Measurements from ENCODE around the gene FAM53A. TPM values are rescaled to one million over a fixed set of nuclear protein-coding genes. Genes with fewer than 3 reads are reported as not detected.

Gene FAM53A
- total and polyA plus RNA-seq, 2 donors (not counting 1 experiment from before 2014, with no cell fraction given): 0.65 to 0.99 TPM

DNA sequence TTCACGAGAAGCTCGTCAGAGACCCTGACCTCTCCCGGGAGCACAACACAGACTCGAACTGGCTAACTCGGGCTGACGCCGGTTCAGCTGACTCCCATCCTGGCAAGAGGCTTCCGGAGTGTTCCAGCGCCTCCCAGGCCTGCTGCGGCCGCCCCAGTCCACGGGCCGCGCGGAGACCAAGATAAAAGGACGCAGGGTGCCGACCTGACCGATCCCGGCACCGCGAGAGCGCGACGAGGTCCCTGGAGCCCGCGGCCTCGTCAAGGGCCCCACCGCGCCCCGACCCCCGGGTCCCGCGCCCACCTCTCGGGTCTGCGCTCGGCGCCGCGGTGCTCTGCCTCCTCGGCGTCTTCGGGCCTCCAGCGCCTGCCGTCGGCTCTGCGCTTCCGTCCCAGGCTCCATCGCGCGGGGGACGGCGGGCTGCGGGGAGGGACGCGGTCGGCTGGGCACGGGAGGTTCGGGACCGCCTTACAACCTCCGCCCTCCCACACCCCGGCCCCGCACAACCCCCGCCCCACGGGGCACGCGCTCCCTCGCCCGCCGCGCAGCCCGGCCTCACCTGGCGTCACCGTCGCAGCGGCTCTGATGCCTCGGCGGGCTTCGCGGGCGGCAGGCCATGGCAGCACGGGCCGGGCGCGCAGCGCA is 27.6 kb upstream of the FAM53A start:
- Histone ChIP-seq H3K4me2 (ENCODE audit: extremely low read depth, insufficient read depth, low read length) (peak overlapping the region; percentile 97), H3K27me3 (ENCODE audit: control insufficient read depth, insufficient read depth, low read length) (no peaks in the 10 kb centered on the region), H3K9ac (ENCODE audit: insufficient read depth, low read length) (peak overlapping the region; percentile 99), H3K4me3 (replicated peaks in 1 of 4; ENCODE audit: control extremely low read depth in 1 of 4, insufficient read depth in 1 of 4, low read depth in 3 of 4, low read length in 4 of 4) (peak overlapping the region; percentile 87 to 95 (median 94)), H3K79me2 (ENCODE audit: control insufficient read depth, insufficient read depth, low read length) (peaks cover 49% of the 10 kb centered on the region), H3K36me3 (ENCODE audit: control insufficient read depth, insufficient read depth, low read length) (peaks cover 3% of the 10 kb centered on the region), H3K27ac (ENCODE audit: insufficient read depth, low read length) (peak overlapping the region; percentile 95), H3K4me1 (ENCODE audit: control insufficient read depth, extremely low read depth, insufficient read depth, low read length) (peaks cover 2% of the 10 kb centered on the region), H4K20me1 (ENCODE audit: control insufficient read depth, extremely low read depth, insufficient read depth, low read length) (no peaks in the 10 kb centered on the region), H3K9me3 (ENCODE audit: control insufficient read depth, insufficient read depth, low read depth, low read length) (no peaks in the 10 kb centered on the region), H2AFZ (ENCODE audit: low read length) (peak overlapping the region; percentile 61)
- DNase-seq (ENCODE audit: low read depth in 2 of 2): peak; percentile 55 to 59
- no peak for TF ChIP-seq EZH2 (IDR thresholded peaks at IDR 0.05; ENCODE audit: low read length, missing control alignments)

DNA sequence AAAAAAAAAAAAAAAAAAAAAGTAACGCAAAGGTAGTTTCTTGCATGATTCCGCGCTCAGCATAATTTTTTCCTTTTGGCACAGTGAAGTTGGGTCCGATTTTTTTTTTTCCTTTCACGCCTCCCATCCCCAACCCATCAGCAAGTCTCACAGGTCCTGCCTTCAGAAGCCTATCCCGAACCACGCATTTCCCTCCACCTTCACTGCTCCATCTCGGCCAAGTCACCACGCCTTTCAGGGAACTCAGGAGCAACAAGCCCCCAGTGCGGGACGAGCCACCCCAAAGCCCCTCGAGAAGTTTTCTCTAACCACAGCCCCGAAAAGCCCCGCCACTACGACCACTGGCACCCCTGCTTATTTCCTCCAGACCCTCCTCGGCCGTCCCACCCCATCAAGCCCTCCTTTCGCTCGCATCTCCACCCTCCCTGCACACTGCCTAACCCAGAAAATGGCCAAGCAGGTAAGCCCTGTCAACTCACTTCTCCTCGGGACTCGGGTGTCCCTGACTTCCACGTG is 27.0 kb upstream of the FAM53A start:
- H3K9me3 ChIP-seq (ENCODE audit: control insufficient read depth, insufficient read depth, low read depth, low read length): no peaks in the 10 kb centered on the region
- peak overlapping the region; percentile 97 for H3K4me2 ChIP-seq (ENCODE audit: extremely low read depth, insufficient read depth, low read length)
- no peaks in the 10 kb centered on the region for H4K20me1 ChIP-seq (ENCODE audit: control insufficient read depth, extremely low read depth, insufficient read depth, low read length)
- H3K79me2 ChIP-seq (ENCODE audit: control insufficient read depth, insufficient read depth, low read length): peaks cover 54% of the 10 kb centered on the region
- TF ChIP-seq EZH2 (IDR thresholded peaks at IDR 0.05; ENCODE audit: low read length, missing control alignments): no peak
- TF ChIP-seq, protein P1, sequence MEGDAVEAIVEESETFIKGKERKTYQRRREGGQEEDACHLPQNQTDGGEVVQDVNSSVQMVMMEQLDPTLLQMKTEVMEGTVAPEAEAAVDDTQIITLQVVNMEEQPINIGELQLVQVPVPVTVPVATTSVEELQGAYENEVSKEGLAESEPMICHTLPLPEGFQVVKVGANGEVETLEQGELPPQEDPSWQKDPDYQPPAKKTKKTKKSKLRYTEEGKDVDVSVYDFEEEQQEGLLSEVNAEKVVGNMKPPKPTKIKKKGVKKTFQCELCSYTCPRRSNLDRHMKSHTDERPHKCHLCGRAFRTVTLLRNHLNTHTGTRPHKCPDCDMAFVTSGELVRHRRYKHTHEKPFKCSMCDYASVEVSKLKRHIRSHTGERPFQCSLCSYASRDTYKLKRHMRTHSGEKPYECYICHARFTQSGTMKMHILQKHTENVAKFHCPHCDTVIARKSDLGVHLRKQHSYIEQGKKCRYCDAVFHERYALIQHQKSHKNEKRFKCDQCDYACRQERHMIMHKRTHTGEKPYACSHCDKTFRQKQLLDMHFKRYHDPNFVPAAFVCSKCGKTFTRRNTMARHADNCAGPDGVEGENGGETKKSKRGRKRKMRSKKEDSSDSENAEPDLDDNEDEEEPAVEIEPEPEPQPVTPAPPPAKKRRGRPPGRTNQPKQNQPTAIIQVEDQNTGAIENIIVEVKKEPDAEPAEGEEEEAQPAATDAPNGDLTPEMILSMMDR (conservative IDR thresholded peaks at IDR 0.05 in 1 of 2, IDR thresholded peaks at IDR 0.05 in 1 of 2; ENCODE audit: low read depth in 1 of 2, low read length in 2 of 2): no peak
- peaks cover 2% of the 10 kb centered on the region for H3K4me1 ChIP-seq (ENCODE audit: control insufficient read depth, extremely low read depth, insufficient read depth, low read length)
- H2AFZ ChIP-seq (ENCODE audit: low read length): peak overlapping the region; percentile 61
- peak overlapping the region; percentile 87 to 95 (median 94) for H3K4me3 ChIP-seq (replicated peaks in 1 of 4; ENCODE audit: control extremely low read depth in 1 of 4, insufficient read depth in 1 of 4, low read depth in 3 of 4, low read length in 4 of 4)
- no peak for DNase-seq (ENCODE audit: low read depth in 2 of 2)
- peaks cover 7% of the 10 kb centered on the region for H3K36me3 ChIP-seq (ENCODE audit: control insufficient read depth, insufficient read depth, low read length)
- peak overlapping the region; percentile 99 for H3K9ac ChIP-seq (ENCODE audit: insufficient read depth, low read length)
- peak overlapping the region; percentile 95 for H3K27ac ChIP-seq (ENCODE audit: insufficient read depth, low read length)
- no peaks in the 10 kb centered on the region for H3K27me3 ChIP-seq (ENCODE audit: control insufficient read depth, insufficient read depth, low read length)

DNA sequence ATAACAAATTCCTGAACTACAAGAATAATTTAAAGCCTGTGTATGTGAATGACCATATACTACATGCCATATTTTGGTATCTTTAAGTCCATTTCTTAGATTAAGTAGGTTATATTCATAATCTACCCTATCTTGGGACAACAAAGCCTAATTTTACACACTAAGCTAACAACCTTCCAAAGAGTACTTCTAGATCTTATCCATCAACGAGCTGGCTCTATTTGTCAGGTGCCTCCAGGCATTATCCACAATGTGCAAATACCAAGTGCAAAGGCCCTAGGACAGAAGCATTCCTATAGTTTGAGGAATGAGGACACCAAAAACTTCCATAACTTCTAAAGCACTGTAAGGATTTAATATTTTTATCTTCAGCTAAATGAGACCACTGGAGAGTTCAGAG is 24.5 kb upstream of the FAM53A start:
- H4K20me1 ChIP-seq (ENCODE audit: control insufficient read depth, extremely low read depth, insufficient read depth, low read length): no peaks in the 10 kb centered on the region
- H3K4me1 ChIP-seq (ENCODE audit: control insufficient read depth, extremely low read depth, insufficient read depth, low read length): peaks cover 2% of the 10 kb centered on the region
- H3K9me3 ChIP-seq (ENCODE audit: control insufficient read depth, insufficient read depth, low read depth, low read length): no peaks in the 10 kb centered on the region
- no peak overlapping the region for H3K4me2 ChIP-seq (ENCODE audit: extremely low read depth, insufficient read depth, low read length)
- peaks cover 78% of the 10 kb centered on the region for H3K79me2 ChIP-seq (ENCODE audit: control insufficient read depth, insufficient read depth, low read length)
- H2AFZ ChIP-seq (ENCODE audit: low read length): no peak overlapping the region
- TF ChIP-seq, protein P1 (conservative IDR thresholded peaks at IDR 0.05 in 1 of 2, IDR thresholded peaks at IDR 0.05 in 1 of 2; ENCODE audit: low read depth in 1 of 2, low read length in 2 of 2): no peak
- TF ChIP-seq EZH2 (IDR thresholded peaks at IDR 0.05; ENCODE audit: low read length, missing control alignments): no peak
- H3K36me3 ChIP-seq (ENCODE audit: control insufficient read depth, insufficient read depth, low read length): peaks cover 12% of the 10 kb centered on the region
- no peak for DNase-seq (ENCODE audit: low read depth in 2 of 2)
- no peak overlapping the region for H3K27ac ChIP-seq (ENCODE audit: insufficient read depth, low read length)
- no peaks in the 10 kb centered on the region for H3K27me3 ChIP-seq (ENCODE audit: control insufficient read depth, insufficient read depth, low read length)
- H3K9ac ChIP-seq (ENCODE audit: insufficient read depth, low read length): no peak overlapping the region
- H3K4me3 ChIP-seq (replicated peaks in 1 of 4; ENCODE audit: control extremely low read depth in 1 of 4, insufficient read depth in 1 of 4, low read depth in 3 of 4, low read length in 4 of 4): no peak overlapping the region

Data from fibroblast of lung (primary cell).